BE2C (cell line): Measurements from ENCODE around the gene ATOH8. TPM values are rescaled to one million over a fixed set of nuclear protein-coding genes. Genes with fewer than 3 reads are reported as not detected.

Experiments
- DNase-seq: peaks from one replicate; pipeline ENCODE4 v3.0.0-alpha.2; 2020
- H3K27me3 ChIP-seq: fragments of 250-450 bp; sonication (Bioruptor Pico); 2 replicates; pipeline ENCODE4 v1.5.1; 2020; ENCODE audit warnings: mild to moderate bottlenecking
- H3K36me3 ChIP-seq: fragments of 250-450 bp; sonication (Bioruptor Pico); 2 replicates; pipeline ENCODE4 v1.5.1; 2020; ENCODE audit warnings: mild to moderate bottlenecking
- H3K4me1 ChIP-seq: fragments of 250-450 bp; sonication (Bioruptor Pico); 2 replicates; pipeline ENCODE4 v1.5.1; 2020
- H3K4me3 ChIP-seq: 2 replicates; pipeline ENCODE4 v1.5.1; 2011; ENCODE audit warnings: low read depth, low read length
- H3K9me3 ChIP-seq: fragments of 250-450 bp; sonication (Bioruptor Pico); 2 replicates; pipeline ENCODE4 v1.5.1; 2020
- polyA plus RNA-seq: library from polyadenylated mRNA; unstranded; fragments of >200 nt; gene quantifications from one replicate; pipeline ENCODE4 v1.2.1, GENCODE V29; 2012; ENCODE audit warnings: low read depth, missing spikeins; ENCODE audit not compliant: insufficient read length, insufficient read depth
- TF ChIP-seq, protein P1 (sequence below): IDR thresholded peaks from 2 replicates; pipeline ENCODE4 v1.5.1; 2012; ENCODE audit warnings: mild to moderate bottlenecking, low read depth, low read length

The ATOH8 gene
- 1.0 TPM for polyA plus RNA-seq

- no peaks in the 10 kb centered on the region for H3K9me3 ChIP-seq
- TF ChIP-seq, protein P1, sequence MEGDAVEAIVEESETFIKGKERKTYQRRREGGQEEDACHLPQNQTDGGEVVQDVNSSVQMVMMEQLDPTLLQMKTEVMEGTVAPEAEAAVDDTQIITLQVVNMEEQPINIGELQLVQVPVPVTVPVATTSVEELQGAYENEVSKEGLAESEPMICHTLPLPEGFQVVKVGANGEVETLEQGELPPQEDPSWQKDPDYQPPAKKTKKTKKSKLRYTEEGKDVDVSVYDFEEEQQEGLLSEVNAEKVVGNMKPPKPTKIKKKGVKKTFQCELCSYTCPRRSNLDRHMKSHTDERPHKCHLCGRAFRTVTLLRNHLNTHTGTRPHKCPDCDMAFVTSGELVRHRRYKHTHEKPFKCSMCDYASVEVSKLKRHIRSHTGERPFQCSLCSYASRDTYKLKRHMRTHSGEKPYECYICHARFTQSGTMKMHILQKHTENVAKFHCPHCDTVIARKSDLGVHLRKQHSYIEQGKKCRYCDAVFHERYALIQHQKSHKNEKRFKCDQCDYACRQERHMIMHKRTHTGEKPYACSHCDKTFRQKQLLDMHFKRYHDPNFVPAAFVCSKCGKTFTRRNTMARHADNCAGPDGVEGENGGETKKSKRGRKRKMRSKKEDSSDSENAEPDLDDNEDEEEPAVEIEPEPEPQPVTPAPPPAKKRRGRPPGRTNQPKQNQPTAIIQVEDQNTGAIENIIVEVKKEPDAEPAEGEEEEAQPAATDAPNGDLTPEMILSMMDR = no peak
- peak within 1 kb of the TSS; percentile 53 for H3K4me3 ChIP-seq
- no peaks in the 10 kb centered on the region for H3K36me3 ChIP-seq
- peaks cover 18% of the 10 kb centered on the region for H3K4me1 ChIP-seq
- no peaks in the 10 kb centered on the region for H3K27me3 ChIP-seq
- peak; percentile 35 for DNase-seq
Observed at GRCh38 chr2:85753525-85754312, at the start of gene ATOH8. TSS of gene ATOH8 (plus strand) at chr2:85753991. CDS start at chr2:85754190, 199 bp downstream.

DNA sequence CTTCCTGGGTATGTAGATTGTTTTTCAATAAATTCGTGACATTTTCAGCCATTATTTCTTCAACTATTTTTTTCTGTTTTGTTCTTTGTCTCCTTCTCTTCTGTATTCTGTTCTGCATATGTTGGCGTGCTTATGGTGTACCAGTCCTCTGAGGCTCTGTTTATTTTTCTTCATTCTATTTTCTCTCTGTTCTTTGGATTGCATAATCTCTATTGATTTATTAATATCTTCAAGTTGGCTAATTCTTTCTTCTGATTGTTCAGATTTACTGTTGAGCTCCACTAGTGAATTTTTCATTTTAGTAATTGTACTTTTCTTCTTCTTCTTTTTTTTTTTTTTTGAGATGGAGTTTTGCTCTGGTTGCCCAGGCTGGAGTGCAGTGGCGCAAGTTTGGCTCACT is 49.8 kb upstream of the ATOH8 start:
- DNase-seq = no peak
- Histone ChIP-seq H3K9me3 (no peaks in the 10 kb centered on the region), H3K27me3 (no peaks in the 10 kb centered on the region), H3K4me3 (no peak overlapping the region), H3K4me1 (no peaks in the 10 kb centered on the region), H3K36me3 (no peaks in the 10 kb centered on the region)
- TF ChIP-seq, protein P1 = no peak

DNA sequence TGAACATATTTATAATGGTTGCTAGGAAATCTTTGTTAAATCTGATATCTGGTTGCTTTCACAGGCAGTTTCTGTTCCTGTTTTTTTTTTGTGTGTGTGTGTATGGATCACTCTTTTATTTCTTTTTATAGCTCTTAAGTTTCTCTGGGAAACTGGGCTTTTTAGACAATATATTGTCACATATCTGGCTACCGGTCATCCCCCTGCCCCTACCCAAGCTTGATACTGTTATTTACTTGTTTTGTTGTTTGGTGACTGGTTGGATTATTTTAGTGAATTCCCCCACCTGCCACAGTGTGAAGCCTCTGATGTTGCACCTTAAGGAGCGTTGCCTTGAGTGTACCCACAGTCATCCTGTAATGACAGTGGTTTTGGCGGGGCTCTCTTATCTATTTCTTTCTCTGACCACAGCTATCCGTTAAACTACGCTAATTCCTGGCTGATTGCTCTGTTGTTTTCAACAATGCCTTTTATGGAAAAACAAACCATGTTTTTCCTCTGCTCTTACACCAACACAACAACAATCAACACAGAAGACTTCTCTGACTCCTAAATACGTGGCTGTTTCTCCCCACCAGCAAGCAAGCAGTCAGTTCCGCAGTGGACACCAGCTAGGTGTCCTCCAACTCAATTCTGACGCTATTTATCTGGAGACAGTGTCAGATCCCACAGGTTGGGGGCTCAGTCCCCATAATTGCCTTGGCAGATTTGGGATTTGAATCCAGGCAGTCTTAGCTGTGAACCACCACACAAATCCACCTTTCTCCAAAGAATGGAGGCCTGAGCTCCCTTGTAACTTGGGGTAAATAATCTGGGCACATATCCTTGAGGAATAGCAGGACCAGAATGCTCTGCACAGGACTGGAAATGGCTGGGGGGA is 48.8 kb upstream of the ATOH8 start:
- TF ChIP-seq, protein P1 = no peak
- Histone ChIP-seq H3K4me3 (no peak overlapping the region), H3K27me3 (no peaks in the 10 kb centered on the region), H3K4me1 (no peaks in the 10 kb centered on the region), H3K36me3 (no peaks in the 10 kb centered on the region), H3K9me3 (no peaks in the 10 kb centered on the region)
- no peak for DNase-seq

DNA sequence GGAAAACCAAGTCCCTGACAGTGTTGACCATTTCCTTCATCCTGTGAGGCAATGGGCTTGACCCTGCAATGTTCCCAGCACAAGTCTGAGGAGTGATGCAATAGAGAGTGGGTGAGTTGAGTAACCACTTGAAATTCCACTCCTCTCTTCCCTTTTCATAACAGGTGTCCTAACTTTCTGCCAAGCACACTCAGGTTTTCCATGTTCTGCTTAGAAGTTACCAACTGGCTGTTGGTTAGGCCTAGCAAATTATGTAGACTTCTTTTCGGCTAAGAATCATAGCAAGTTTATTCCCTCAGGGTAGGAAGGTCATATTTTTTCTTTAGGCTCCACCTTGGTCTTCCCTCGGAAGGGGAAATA is 48.1 kb upstream of the ATOH8 start:
- no peak for DNase-seq
- no peaks in the 10 kb centered on the region for H3K4me1 ChIP-seq
- H3K36me3 ChIP-seq = no peaks in the 10 kb centered on the region
- no peak overlapping the region for H3K4me3 ChIP-seq
- TF ChIP-seq, protein P1 = no peak
- no peaks in the 10 kb centered on the region for H3K9me3 ChIP-seq
- no peaks in the 10 kb centered on the region for H3K27me3 ChIP-seq

DNA sequence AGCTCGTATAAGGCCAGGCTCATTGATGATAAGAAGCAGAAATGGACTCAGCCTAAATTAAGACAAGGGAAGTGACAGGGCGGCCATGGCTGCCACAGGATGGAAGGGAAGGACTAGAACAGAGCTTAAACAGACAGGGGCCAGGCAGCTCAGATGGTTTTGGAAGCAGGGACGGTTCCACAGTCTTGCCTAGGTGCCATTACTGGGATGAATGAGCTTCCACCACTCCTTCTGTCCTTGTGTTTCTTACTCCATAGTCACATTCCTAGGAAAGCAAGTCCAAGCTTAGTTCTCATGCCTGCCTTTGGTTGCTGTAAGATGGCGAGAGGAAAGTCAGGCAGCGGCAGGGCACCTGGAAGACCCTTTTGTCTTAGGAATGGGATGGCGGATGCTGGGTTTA is 47.7 kb upstream of the ATOH8 start:
- H3K9me3 ChIP-seq = no peaks in the 10 kb centered on the region
- H3K4me3 ChIP-seq = no peak overlapping the region
- TF ChIP-seq, protein P1 = no peak
- no peak for DNase-seq
- H3K4me1 ChIP-seq = no peaks in the 10 kb centered on the region
- H3K36me3 ChIP-seq = no peaks in the 10 kb centered on the region
- no peaks in the 10 kb centered on the region for H3K27me3 ChIP-seq
